HL-60 (cell line): ENCODE data around the gene MAP3K19.
"Not testable (repeated sequence)": the region's sequence is repeated elsewhere in the genome, so short reads cannot be mapped to it uniquely, and the experiment has no call there.

Source experiments
- GABPA ChIP-seq: IDR thresholded peaks from 2 replicates; pipeline ENCODE4 v1.6.1; 2012; ENCODE audit warnings: low read depth
- POLR2AphosphoS5 ChIP-seq: IDR thresholded peaks from 2 replicates; pipeline ENCODE4 v1.6.1; 2012; ENCODE audit warnings: low read depth
- SPI1 ChIP-seq: IDR thresholded peaks from 2 replicates; pipeline ENCODE4 v1.6.1; 2012; ENCODE audit warnings: low read depth, mild to moderate bottlenecking, borderline replicate concordance
- TF ChIP-seq, protein P1 (sequence below): IDR thresholded peaks from one replicate; pipeline ENCODE4 v1.5.1; 2011; ENCODE audit warnings: low read length, control low read depth, inconsistent platforms; ENCODE audit not compliant: insufficient read depth
- TF ChIP-seq, protein P2 (sequence below): IDR thresholded peaks from 2 replicates; pipeline ENCODE4 v1.6.1; 2012; ENCODE audit warnings: low read depth; ENCODE audit not compliant: insufficient replicate concordance

DNA sequence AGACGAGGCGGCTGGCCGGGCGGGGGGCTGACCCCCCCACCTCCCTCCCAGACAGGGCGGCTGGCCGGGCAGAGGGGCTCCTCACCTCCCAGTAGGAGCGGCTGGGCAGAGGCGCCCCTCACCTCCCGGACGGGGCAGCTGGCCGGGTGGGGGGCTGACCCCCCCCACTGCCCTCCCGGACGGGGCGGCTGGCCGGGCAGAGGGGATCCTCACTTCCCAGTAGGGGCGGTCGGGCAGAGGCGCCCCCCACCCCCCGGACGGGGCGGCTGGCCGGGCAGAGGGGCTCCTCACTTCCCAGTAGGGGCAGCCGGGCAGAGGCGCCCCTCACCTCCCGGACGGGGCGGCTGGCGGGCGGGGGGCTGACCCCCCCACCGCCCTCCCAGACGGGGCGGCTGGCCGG lies 14.0 kb downstream of the MAP3K19 start:
- TF ChIP-seq GABPA, POLR2AphosphoS5, SPI1: not testable (repeated sequence)
- TF ChIP-seq, protein P1, sequence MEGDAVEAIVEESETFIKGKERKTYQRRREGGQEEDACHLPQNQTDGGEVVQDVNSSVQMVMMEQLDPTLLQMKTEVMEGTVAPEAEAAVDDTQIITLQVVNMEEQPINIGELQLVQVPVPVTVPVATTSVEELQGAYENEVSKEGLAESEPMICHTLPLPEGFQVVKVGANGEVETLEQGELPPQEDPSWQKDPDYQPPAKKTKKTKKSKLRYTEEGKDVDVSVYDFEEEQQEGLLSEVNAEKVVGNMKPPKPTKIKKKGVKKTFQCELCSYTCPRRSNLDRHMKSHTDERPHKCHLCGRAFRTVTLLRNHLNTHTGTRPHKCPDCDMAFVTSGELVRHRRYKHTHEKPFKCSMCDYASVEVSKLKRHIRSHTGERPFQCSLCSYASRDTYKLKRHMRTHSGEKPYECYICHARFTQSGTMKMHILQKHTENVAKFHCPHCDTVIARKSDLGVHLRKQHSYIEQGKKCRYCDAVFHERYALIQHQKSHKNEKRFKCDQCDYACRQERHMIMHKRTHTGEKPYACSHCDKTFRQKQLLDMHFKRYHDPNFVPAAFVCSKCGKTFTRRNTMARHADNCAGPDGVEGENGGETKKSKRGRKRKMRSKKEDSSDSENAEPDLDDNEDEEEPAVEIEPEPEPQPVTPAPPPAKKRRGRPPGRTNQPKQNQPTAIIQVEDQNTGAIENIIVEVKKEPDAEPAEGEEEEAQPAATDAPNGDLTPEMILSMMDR, result not testable (repeated sequence)
- TF ChIP-seq, protein P2, sequence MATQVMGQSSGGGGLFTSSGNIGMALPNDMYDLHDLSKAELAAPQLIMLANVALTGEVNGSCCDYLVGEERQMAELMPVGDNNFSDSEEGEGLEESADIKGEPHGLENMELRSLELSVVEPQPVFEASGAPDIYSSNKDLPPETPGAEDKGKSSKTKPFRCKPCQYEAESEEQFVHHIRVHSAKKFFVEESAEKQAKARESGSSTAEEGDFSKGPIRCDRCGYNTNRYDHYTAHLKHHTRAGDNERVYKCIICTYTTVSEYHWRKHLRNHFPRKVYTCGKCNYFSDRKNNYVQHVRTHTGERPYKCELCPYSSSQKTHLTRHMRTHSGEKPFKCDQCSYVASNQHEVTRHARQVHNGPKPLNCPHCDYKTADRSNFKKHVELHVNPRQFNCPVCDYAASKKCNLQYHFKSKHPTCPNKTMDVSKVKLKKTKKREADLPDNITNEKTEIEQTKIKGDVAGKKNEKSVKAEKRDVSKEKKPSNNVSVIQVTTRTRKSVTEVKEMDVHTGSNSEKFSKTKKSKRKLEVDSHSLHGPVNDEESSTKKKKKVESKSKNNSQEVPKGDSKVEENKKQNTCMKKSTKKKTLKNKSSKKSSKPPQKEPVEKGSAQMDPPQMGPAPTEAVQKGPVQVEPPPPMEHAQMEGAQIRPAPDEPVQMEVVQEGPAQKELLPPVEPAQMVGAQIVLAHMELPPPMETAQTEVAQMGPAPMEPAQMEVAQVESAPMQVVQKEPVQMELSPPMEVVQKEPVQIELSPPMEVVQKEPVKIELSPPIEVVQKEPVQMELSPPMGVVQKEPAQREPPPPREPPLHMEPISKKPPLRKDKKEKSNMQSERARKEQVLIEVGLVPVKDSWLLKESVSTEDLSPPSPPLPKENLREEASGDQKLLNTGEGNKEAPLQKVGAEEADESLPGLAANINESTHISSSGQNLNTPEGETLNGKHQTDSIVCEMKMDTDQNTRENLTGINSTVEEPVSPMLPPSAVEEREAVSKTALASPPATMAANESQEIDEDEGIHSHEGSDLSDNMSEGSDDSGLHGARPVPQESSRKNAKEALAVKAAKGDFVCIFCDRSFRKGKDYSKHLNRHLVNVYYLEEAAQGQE, result not testable (repeated sequence)
